ENCODE data around the gene RASAL2.

DNA sequence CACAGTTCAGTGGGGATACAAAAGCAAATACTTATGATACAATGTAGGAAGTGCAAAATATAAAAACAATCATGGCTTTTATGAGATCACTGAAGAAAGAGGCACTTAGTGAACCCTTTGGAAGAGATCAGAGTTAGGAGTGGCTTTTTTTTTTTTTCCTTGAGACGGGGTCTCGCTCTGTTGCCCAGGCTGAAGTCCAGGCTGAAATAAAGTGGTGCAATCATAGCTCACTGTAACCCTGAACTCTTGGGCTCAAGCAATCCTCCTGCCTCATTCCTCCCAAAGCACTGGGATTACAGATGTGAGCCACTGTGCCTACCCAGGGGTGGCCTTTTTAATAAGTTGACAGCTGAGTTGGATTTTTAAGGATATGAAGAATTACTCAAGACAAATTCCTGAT is 17.3 kb upstream of the RASAL2 start:
- no peak for TF ChIP-seq CTCF (IDR thresholded peaks at IDR 0.05)
- no peak for TF ChIP-seq ZFX (IDR thresholded peaks at IDR 0.05; ENCODE audit: borderline replicate concordance)

All from 22Rv1 (cell line).